Tibial nerve (tissue), 4 donors: ENCODE results near the gene EEF1AKMT4. TPM values are rescaled to one million over a fixed set of nuclear protein-coding genes. Genes with fewer than 3 reads are reported as not detected.

Source experiments
- DNase-seq, 2 donors: peaks; one replicate each; pipeline ENCODE4 v3.0.0-alpha.2; 2019; ENCODE audit warnings: low spot score in 2 of 2
- H3K27ac ChIP-seq, 4 donors: fragments of 200-600 bp; sonication (generic) in 3 of 4; one replicate each; pipeline ENCODE4 v1.5.1; 2017 to 2019; ENCODE audit warnings: mild to moderate bottlenecking in 1 of 4
- H3K27me3 ChIP-seq, 2 donors: fragments of 200-600 bp; sonication (generic) in 1 of 2; one replicate each; pipeline versions ENCODE4 v1.5.1 to v1.6.0; 2017 to 2019
- H3K36me3 ChIP-seq, 3 donors: fragments of 200-600 bp; sonication (generic); one replicate each; pipeline ENCODE4 v1.5.1; 2018 to 2019
- H3K4me1 ChIP-seq, 4 donors: fragments of 200-600 bp; sonication (generic) in 3 of 4; one replicate each; pipeline ENCODE4 v1.5.1; 2017 to 2019
- H3K4me3 ChIP-seq, 4 donors: fragments of 200-600 bp; sonication (generic) in 3 of 4; one replicate each; pipeline ENCODE4 v1.5.1; 2017 to 2019; ENCODE audit warnings: mild to moderate bottlenecking in 1 of 4, moderate library complexity in 1 of 4
- H3K9me3 ChIP-seq, 4 donors: fragments of 200-600 bp; sonication (generic) in 3 of 4; one replicate each; pipeline ENCODE4 v1.5.1; 2017 to 2019
- CTCF ChIP-seq, 5 experiments: fragments of 200-600 bp in 3 of 5; fragments of 450-650 bp in 2 of 5; sonication (generic) in 3 of 5; IDR thresholded peaks; one replicate each; pipeline ENCODE4 v1.5.1; 2016 to 2019; ENCODE audit warnings: antibody characterized with exemption in 5 of 5, mild to moderate bottlenecking in 3 of 5, moderate library complexity in 2 of 5
- EP300 ChIP-seq, 2 donors: sonication (generic); formaldehyde crosslinking; IDR thresholded peaks; one replicate each; pipeline ENCODE4 v1.6.1; 2017; ENCODE audit warnings: antibody characterized with exemption in 2 of 2, mild to moderate bottlenecking in 1 of 2
- POLR2A ChIP-seq, 2 donors: fragments of 450-650 bp; IDR thresholded peaks; one replicate each; pipeline ENCODE4 v1.6.1; 2017; ENCODE audit warnings: antibody characterized with exemption in 2 of 2, mild to moderate bottlenecking in 2 of 2, moderate library complexity in 2 of 2
- WGBS, 2 donors: methylation state at CpG; one replicate each; pipeline ENCODE4 v1.1.5; 2018; 5-methylcytosine and 5-hydroxymethylcytosine counted together
- total RNA-seq, 4 donors: library from RNA; depleted of rRNA; stranded (reverse); fragments of >200 nt; gene quantifications; one replicate each; pipeline ENCODE4 v1.1.0, GENCODE V29; 2016

Gene EEF1AKMT4
- total RNA-seq, 4 donors from 2014 or later: 0.98 to 4.8 (median 2.5) TPM

GRCh38 chr3:184238246-184238818, 11.1 kb upstream of the EEF1AKMT4 start:
- DNase-seq: no peak
- H3K4me3 ChIP-seq: no peak overlapping the region
- peaks cover 0 to 21% of the 10 kb centered on the region in 2 donors for H3K27me3 ChIP-seq
- TF ChIP-seq EP300 (IDR thresholded peaks at IDR 0.05) (no peak), CTCF (IDR thresholded peaks at IDR 0.05) (no peak), POLR2A (IDR thresholded peaks at IDR 0.05) (no peak)
- H3K27ac ChIP-seq: no peak overlapping the region
- peaks cover 0 to 10% (median 0%) of the 10 kb centered on the region in 4 donors for H3K4me1 ChIP-seq
- no peaks in the 10 kb centered on the region for H3K9me3 ChIP-seq
- H3K36me3 ChIP-seq: peaks cover 0 to 20% (median 7%) of the 10 kb centered on the region in 3 donors
- WGBS, 2 donors: 61 to 65% methylated on average over 10 to 11 of the region's 13 CpGs

GRCh38 chr3:184239221-184239620, 10.3 kb upstream of the EEF1AKMT4 start:
- WGBS, 2 donors: 83 to 91% methylated on average over 8 of the region's 8 CpGs
- Histone ChIP-seq H3K4me1 (peaks cover 0 to 10% (median 0%) of the 10 kb centered on the region in 4 donors), H3K27ac (no peak overlapping the region), H3K36me3 (peaks cover 0 to 29% (median 15%) of the 10 kb centered on the region in 3 donors), H3K9me3 (no peaks in the 10 kb centered on the region), H3K27me3 (peaks cover 0 to 12% of the 10 kb centered on the region in 2 donors), H3K4me3 (no peak overlapping the region)
- no peak for TF ChIP-seq EP300 (IDR thresholded peaks at IDR 0.05)
- no peak for TF ChIP-seq CTCF (IDR thresholded peaks at IDR 0.05)
- no peak for TF ChIP-seq POLR2A (IDR thresholded peaks at IDR 0.05)
- DNase-seq: no peak

- TF ChIP-seq POLR2A (IDR thresholded peaks at IDR 0.05): no peak
- 68 to 79% methylated on average over 7 of the region's 7 CpGs for WGBS, 2 donors
- Histone ChIP-seq H3K27me3 (peaks cover 0 to 8% of the 10 kb centered on the region in 2 donors), H3K27ac (no peak overlapping the region), H3K9me3 (no peaks in the 10 kb centered on the region), H3K4me3 (no peak overlapping the region), H3K4me1 (peaks cover 0 to 10% (median 0%) of the 10 kb centered on the region in 4 donors), H3K36me3 (peaks cover 0 to 34% (median 15%) of the 10 kb centered on the region in 3 donors)
- no peak for DNase-seq
Observed at GRCh38 chr3:184239708-184240107, 9.8 kb upstream of the EEF1AKMT4 start.

- TF ChIP-seq CTCF (IDR thresholded peaks at IDR 0.05): no peak
- no peak for TF ChIP-seq EP300 (IDR thresholded peaks at IDR 0.05)
- no peak for TF ChIP-seq POLR2A (IDR thresholded peaks at IDR 0.05)
- peaks cover 0 to 7% of the 10 kb centered on the region in 2 donors for H3K27me3 ChIP-seq
- WGBS, 2 donors: 71 to 83% methylated on average over 3 to 4 of the region's 4 CpGs
Observed at GRCh38 chr3:184240384-184241140, 8.9 kb upstream of the EEF1AKMT4 start.

GRCh38 chr3:184241141-184241446, 8.4 kb upstream of the EEF1AKMT4 start:
- no peak for DNase-seq
- WGBS, 2 donors: 44 to 56% methylated on average over 11 to 14 of the region's 17 CpGs
- peaks cover 0 to 3% of the 10 kb centered on the region in 2 donors for H3K27me3 ChIP-seq
- no peak overlapping the region for H3K27ac ChIP-seq
- H3K4me1 ChIP-seq: peaks cover 0 to 10% (median 0%) of the 10 kb centered on the region in 4 donors
- TF ChIP-seq POLR2A (IDR thresholded peaks at IDR 0.05) (no peak), CTCF (IDR thresholded peaks at IDR 0.05) (no peak), EP300 (IDR thresholded peaks at IDR 0.05) (no peak)
- H3K4me3 ChIP-seq: no peak overlapping the region
- H3K36me3 ChIP-seq: peaks cover 0 to 48% (median 15%) of the 10 kb centered on the region in 3 donors
- no peaks in the 10 kb centered on the region for H3K9me3 ChIP-seq

More at GRCh38 chr3:184240384-184241140, 8.9 kb upstream of the EEF1AKMT4 start:
- Histone ChIP-seq H3K36me3 (peaks cover 0 to 43% (median 15%) of the 10 kb centered on the region in 3 donors), H3K27ac (no peak overlapping the region), H3K9me3 (no peaks in the 10 kb centered on the region), H3K4me1 (peaks cover 0 to 10% (median 0%) of the 10 kb centered on the region in 4 donors), H3K4me3 (no peak overlapping the region)
- DNase-seq: no peak
